Calu3 (cell line): ENCODE data around the gene EEF1G. TPM values are rescaled to one million over a fixed set of nuclear protein-coding genes. Genes with fewer than 3 reads are reported as not detected.
A peak's percentile ranks its signal among the peaks of the same experiment; 100 is the strongest.

Experiments used
- BruUV-seq: library from RNA; stranded (reverse); fragments of 400-500 nt; replicated peaks from 2 replicates; lab custom pipeline; 2021; lab: Mats Ljungman, UMichigan
- CTCF ChIA-PET: fragments of 300-600 bp; sonication (Branson Sonifier 250); formaldehyde crosslinking; loops from one replicate; lab custom pipeline; 2022; ENCODE audit warnings: antibody characterized with exemption; lab: Charles Lee
- DNase-seq: peaks from one replicate; pipeline ENCODE4 v3.0.0; 2022
- H3K27ac Mint-ChIP-seq: one replicate; pipeline ENCODE4 v1.8.0; 2022; ENCODE audit warnings: mixed read lengths; ENCODE audit not compliant: unreplicated experiment
- H3K27me3 Mint-ChIP-seq: one replicate; pipeline ENCODE4 v1.8.0; 2022; ENCODE audit warnings: mixed read lengths; ENCODE audit not compliant: unreplicated experiment
- H3K36me3 Mint-ChIP-seq: one replicate; pipeline ENCODE4 v1.8.0; 2022; ENCODE audit warnings: mild to moderate bottlenecking, moderate library complexity, mixed read lengths; ENCODE audit not compliant: insufficient read depth, unreplicated experiment
- H3K4me1 Mint-ChIP-seq: one replicate; pipeline ENCODE4 v1.8.0; 2022; ENCODE audit warnings: mild to moderate bottlenecking, low read depth, mixed read lengths; ENCODE audit not compliant: unreplicated experiment
- H3K4me3 Mint-ChIP-seq: one replicate; pipeline ENCODE4 v1.8.0; 2022; ENCODE audit warnings: mild to moderate bottlenecking, low read depth, moderate library complexity, mixed read lengths; ENCODE audit not compliant: unreplicated experiment
- H3K9me3 Mint-ChIP-seq: one replicate; pipeline ENCODE4 v1.8.0; 2022; ENCODE audit warnings: low read depth, mixed read lengths; ENCODE audit not compliant: unreplicated experiment
- CTCF ChIP-seq: fragments of 200-600 bp; IDR thresholded peaks from one replicate; pipeline ENCODE4 v1.8.0; 2022; ENCODE audit warnings: antibody characterized with exemption; ENCODE audit not compliant: unreplicated experiment
- intact Hi-C: fragments of 100-400 bp; cut with micrococcal nuclease; formaldehyde crosslinking; loops from one replicate; pipeline ENCODE4 v1.10.0; 2022; ENCODE audit not compliant: unreplicated experiment
- total RNA-seq: library from RNA; stranded (reverse); gene quantifications from 2 replicates; pipeline ENCODE4 v1.2.3, GENCODE V29; 2022

The EEF1G gene
- total RNA-seq, 1 experiment from 2014 or later, result 1,189 TPM

- intact Hi-C loops, result loop anchor here (5.0 kb wide), 1 partner anchor 149 kb away; no protein-coding TSS in a partner anchor
- CTCF ChIA-PET, result interaction anchor here (0.8 to 4.5 kb wide), 5 partner anchors 10 to 147 kb away, joined by 3 to 69 read pairs (median 6); partner anchors contain the start of gene TUT1
- no TSS peak for BruUV-seq
- DNase-seq, result no peak
- Mint-ChIP-seq H3K9me3 (no peaks in the 10 kb centered on the region), H3K27me3 (no peaks in the 10 kb centered on the region), H3K4me1 (peaks cover 42% of the 10 kb centered on the region), H3K4me3 (peak overlapping the region; percentile 100), H3K27ac (peak overlapping the region; percentile 24), H3K36me3 (peaks cover 77% of the 10 kb centered on the region)
- TF ChIP-seq CTCF, result no peak
Measured at GRCh38 chr11:62540804-62541701, 32.6 kb downstream of the EEF1G start.

GRCh38 chr11:62539238-62539925 lies 34.3 kb downstream of the EEF1G start:
- H3K27me3 Mint-ChIP-seq, result no peaks in the 10 kb centered on the region
- CTCF ChIA-PET, result interaction anchor here (0.6 to 2.2 kb wide), 10 partner anchors 14 to 368 kb away, joined by 3 to 17 read pairs (median 5); partner anchors contain the start of gene TUT1
- intact Hi-C loops, result no loop called here
- peaks cover 77% of the 10 kb centered on the region for H3K36me3 Mint-ChIP-seq
- H3K4me3 Mint-ChIP-seq, result peak overlapping the region; percentile 100
- peak; percentile 86 for DNase-seq
- H3K27ac Mint-ChIP-seq, result no peak overlapping the region
- BruUV-seq, result no TSS peak
- peaks cover 48% of the 10 kb centered on the region for H3K4me1 Mint-ChIP-seq
- H3K9me3 Mint-ChIP-seq, result no peaks in the 10 kb centered on the region
- no peak for TF ChIP-seq CTCF

GRCh38 chr11:62538470-62539237 lies 35.0 kb downstream of the EEF1G start:
- Mint-ChIP-seq H3K36me3 (peaks cover 77% of the 10 kb centered on the region), H3K27me3 (no peaks in the 10 kb centered on the region), H3K27ac (no peak overlapping the region), H3K4me1 (peaks cover 50% of the 10 kb centered on the region), H3K9me3 (no peaks in the 10 kb centered on the region), H3K4me3 (peak overlapping the region; percentile 100)
- intact Hi-C loops, result no loop called here
- CTCF ChIA-PET, result interaction anchor here (0.8 to 2.2 kb wide), 9 partner anchors 14 to 144 kb away, joined by 3 to 17 read pairs (median 5); partner anchors contain the start of gene TUT1
- DNase-seq, result peak; percentile 28
- BruUV-seq, result no TSS peak
- TF ChIP-seq CTCF, result no peak
